Measurements from ENCODE around the gene TMEM260.

GRCh38 chr14:56666716-56667115 is 87.1 kb downstream of the TMEM260 start:
- TF ChIP-seq POLR2A (IDR thresholded peaks at IDR 0.05) (no peak), EP300 (IDR thresholded peaks at IDR 0.05) (no peak), CTCF (IDR thresholded peaks at IDR 0.05) (no peak)
